ENCODE data around the gene CRACDL. TPM values are rescaled to one million over a fixed set of nuclear protein-coding genes. Genes with fewer than 3 reads are reported as not detected.

Gene CRACDL
- total RNA-seq, 2 donors from 2014 or later = 0.19 to 0.79 TPM

DNA sequence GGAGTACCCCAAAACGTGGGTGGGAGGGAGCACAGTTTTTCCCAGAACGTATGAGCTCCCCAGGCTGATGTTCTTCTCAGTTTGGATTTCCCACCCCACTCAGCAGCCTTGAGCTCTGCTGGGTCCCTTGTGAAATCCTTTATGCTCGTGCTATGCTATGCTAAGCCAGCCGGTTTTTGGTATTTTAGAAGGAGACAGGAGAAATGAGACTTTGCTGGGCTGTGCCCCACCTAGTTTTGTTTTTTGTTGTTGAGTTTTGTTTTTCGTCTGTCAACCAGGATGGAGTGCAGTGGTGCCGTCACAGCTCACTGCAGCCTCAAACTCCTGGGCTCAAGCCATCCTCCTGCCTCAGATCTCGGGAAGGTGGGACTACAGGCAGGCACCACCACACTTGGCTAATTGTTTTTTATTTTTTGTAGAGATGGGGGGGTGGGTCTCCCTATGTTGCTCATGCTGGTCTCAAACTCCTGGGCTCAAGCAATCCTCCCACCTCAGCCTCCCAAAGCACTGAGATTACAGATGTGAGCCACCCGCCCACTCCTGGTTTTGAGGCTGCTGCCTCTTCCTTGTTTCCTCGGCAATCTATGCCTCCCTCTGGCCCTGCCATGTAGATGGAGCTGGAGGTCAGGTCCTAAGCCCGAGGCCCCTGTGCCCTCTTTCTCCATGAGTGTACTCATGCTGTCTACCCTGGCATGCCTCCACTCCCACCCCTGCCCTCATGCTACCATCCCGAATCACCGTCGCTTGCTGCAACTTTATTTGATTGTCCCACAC lies 187.5 kb downstream of the CRACDL start:
- ATAC-seq (replicated peaks in 1 of 2) = peak in 1 of 2 donors; percentile 32
- peaks cover 0 to 1% of the 10 kb centered on the region in 2 donors for H3K36me3 Mint-ChIP-seq (ENCODE audit: insufficient read depth in 2 of 2)
- peak overlapping the region; percentile 19 to 20 for H3K4me3 Mint-ChIP-seq
- H3K9me3 Mint-ChIP-seq = no peaks in the 10 kb centered on the region
- H3K4me1 Mint-ChIP-seq (ENCODE audit: low read depth) = peaks cover 43% of the 10 kb centered on the region
- no peaks in the 10 kb centered on the region for H3K27me3 Mint-ChIP-seq (ENCODE audit: low read depth)
- H3K27ac Mint-ChIP-seq = no peak overlapping the region
- no peak for DNase-seq

DNA sequence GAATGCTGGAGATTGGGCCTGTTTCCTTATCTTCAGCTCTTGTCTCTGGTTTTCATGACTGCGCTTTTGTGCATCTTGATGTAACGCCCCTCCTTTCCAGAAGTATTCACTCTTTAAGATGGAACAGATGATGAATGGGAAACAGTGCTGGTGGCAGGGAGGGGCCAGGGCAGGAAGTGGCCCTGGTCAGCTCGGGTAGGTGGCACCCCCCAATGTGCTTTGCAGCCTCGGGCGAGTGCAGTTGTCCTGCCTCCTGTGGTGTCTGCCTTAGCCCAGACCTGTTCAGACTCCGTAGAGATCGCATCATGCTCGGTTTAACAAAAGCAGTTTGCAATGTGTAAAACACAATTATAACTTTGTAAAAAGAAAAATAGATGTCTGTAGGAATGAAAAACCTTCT lies 188.1 kb downstream of the CRACDL start:
- DNase-seq (no peak), ATAC-seq (replicated peaks in 1 of 2) (no peak)
- Mint-ChIP-seq H3K4me1 (ENCODE audit: low read depth) (peaks cover 48% of the 10 kb centered on the region), H3K9me3 (no peaks in the 10 kb centered on the region), H3K4me3 (peak overlapping the region in 1 of 2 donors; percentile 19), H3K27ac (no peak overlapping the region), H3K27me3 (ENCODE audit: low read depth) (no peaks in the 10 kb centered on the region), H3K36me3 (ENCODE audit: insufficient read depth in 2 of 2) (peaks cover 0 to 1% of the 10 kb centered on the region in 2 donors)

DNA sequence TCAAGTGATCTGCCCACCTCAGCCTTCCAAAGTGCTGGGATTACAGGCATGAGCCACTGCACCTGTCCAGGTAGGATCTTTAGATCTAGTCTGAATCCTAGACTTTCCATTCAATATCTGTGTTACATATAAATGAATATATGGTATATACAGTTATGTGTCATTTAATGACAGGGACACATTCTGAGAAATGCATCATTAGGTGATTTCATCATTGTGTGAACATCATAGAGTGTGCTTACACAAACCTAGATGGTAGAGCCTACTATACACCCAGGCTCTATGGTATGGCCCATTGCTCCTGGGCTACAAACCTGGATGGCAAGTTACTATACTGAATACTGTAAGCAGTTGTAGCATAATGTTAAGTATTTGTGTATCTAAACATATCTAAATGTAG lies 189.6 kb downstream of the CRACDL start:
- H3K4me1 Mint-ChIP-seq (ENCODE audit: low read depth) = peaks cover 53% of the 10 kb centered on the region
- no peak overlapping the region for H3K4me3 Mint-ChIP-seq
- H3K9me3 Mint-ChIP-seq = no peaks in the 10 kb centered on the region
- DNase-seq = no peak
- peaks cover 0 to 1% of the 10 kb centered on the region in 2 donors for H3K36me3 Mint-ChIP-seq (ENCODE audit: insufficient read depth in 2 of 2)
- H3K27ac Mint-ChIP-seq = peak overlapping the region; percentile 63
- peak; percentile 56 to 80 for ATAC-seq (replicated peaks in 1 of 2)
- H3K27me3 Mint-ChIP-seq (ENCODE audit: low read depth) = no peaks in the 10 kb centered on the region

GRCh38 chr2:98744595-98744994 lies 191.4 kb downstream of the CRACDL start:
- ATAC-seq (replicated peaks in 1 of 2) (no peak), DNase-seq (no peak)
- Mint-ChIP-seq H3K27me3 (ENCODE audit: low read depth) (no peaks in the 10 kb centered on the region), H3K4me3 (no peak overlapping the region), H3K27ac (no peak overlapping the region), H3K9me3 (no peaks in the 10 kb centered on the region), H3K4me1 (ENCODE audit: low read depth) (peaks cover 58% of the 10 kb centered on the region), H3K36me3 (ENCODE audit: insufficient read depth in 2 of 2) (peaks cover 0 to 1% of the 10 kb centered on the region in 2 donors)

Other genes starting within 250 kb of the CRACDL start
- 100 to 1,000 TPM; 108 to 109 TPM for gene MGAT4A, start 205.1 kb downstream of the CRACDL start, total RNA-seq
- gene C2orf15, start 205.5 kb upstream of the CRACDL start, total RNA-seq = 1 to 10 TPM; 1.7 to 1.9 TPM
- 10 to 100 TPM; 14.4 to 14.5 TPM for gene TSGA10, start 218.7 kb upstream of the CRACDL start, total RNA-seq
- gene LIPT1, start 218.7 kb upstream of the CRACDL start, total RNA-seq = 1 to 10 TPM; 4.9 to 5.6 TPM
- 10 to 100 TPM; 68.1 to 85.1 TPM for gene MITD1, start 244.8 kb upstream of the CRACDL start, total RNA-seq
- 10 to 100 TPM; 32.7 to 41.8 TPM for gene MRPL30, start 245.0 kb upstream of the CRACDL start, total RNA-seq

Measured in activated T-cell treated with anti-CD3 and anti-CD28 coated beads, Interleukin-2, amount 50 U/mL, for 72 hours (primary cell).